Esophagus muscularis mucosa (tissue), 3 donors: ENCODE data around the gene NELL1.

Experiments
- POLR2A ChIP-seq: fragments of 450-650 bp; IDR thresholded peaks from one replicate; pipeline ENCODE4 v1.6.1; 2017; ENCODE audit warnings: antibody characterized with exemption, moderate library complexity, mild to moderate bottlenecking, low read depth
- TF ChIP-seq, protein P1 (sequence below), 3 experiments: fragments of 200-600 bp in 2 of 3; fragments of 450-650 bp in 1 of 3; sonication (generic) in 2 of 3; IDR thresholded peaks; one replicate each; pipeline ENCODE4 v1.5.1; 2017 to 2019; ENCODE audit warnings: antibody characterized with exemption in 3 of 3, mild to moderate bottlenecking in 2 of 3, moderate library complexity in 1 of 3

- TF ChIP-seq, protein P1, sequence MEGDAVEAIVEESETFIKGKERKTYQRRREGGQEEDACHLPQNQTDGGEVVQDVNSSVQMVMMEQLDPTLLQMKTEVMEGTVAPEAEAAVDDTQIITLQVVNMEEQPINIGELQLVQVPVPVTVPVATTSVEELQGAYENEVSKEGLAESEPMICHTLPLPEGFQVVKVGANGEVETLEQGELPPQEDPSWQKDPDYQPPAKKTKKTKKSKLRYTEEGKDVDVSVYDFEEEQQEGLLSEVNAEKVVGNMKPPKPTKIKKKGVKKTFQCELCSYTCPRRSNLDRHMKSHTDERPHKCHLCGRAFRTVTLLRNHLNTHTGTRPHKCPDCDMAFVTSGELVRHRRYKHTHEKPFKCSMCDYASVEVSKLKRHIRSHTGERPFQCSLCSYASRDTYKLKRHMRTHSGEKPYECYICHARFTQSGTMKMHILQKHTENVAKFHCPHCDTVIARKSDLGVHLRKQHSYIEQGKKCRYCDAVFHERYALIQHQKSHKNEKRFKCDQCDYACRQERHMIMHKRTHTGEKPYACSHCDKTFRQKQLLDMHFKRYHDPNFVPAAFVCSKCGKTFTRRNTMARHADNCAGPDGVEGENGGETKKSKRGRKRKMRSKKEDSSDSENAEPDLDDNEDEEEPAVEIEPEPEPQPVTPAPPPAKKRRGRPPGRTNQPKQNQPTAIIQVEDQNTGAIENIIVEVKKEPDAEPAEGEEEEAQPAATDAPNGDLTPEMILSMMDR (IDR thresholded peaks at IDR 0.05) = no peak
- no peak for TF ChIP-seq POLR2A
These were observed 105.9 kb downstream of the NELL1 start for GRCh38 chr11:20775331-20775730.
